Stimulated activated CD4-positive, alpha-beta T cell treated with anti-CD3 and anti-CD28 coated beads, Interleukin-4, amount 100 ng/mL, for 1 hour (primary cell): ENCODE results near the gene PLRG1.
A peak's percentile ranks its signal among the peaks of the same experiment; 100 is the strongest.
"Not testable (repeated sequence)": the region's sequence is repeated elsewhere in the genome, so short reads cannot be mapped to it uniquely, and the experiment has no call there.

Source experiments
- DNase-seq: peaks from one replicate; pipeline ENCODE4 v3.0.0-alpha.2; 2020

Gene PLRG1

GRCh38 chr4:154549894-154550790 is at the start of gene PLRG1:
PLRG1 (minus strand) TSS chr4:154550400; CDS start chr4:154550308, 92 bp downstream.
- DNase-seq, result peak; percentile 96

GRCh38 chr4:154597798-154598774 is 47.9 kb upstream of the PLRG1 start:
- DNase-seq, result no peak

- not testable (repeated sequence) for DNase-seq
These were observed 47.1 kb upstream of the PLRG1 start for GRCh38 chr4:154597281-154597680.

- DNase-seq, result no peak
These were observed 45.6 kb upstream of the PLRG1 start for GRCh38 chr4:154595807-154596206.

GRCh38 chr4:154594343-154594742 is 44.1 kb upstream of the PLRG1 start:
- DNase-seq, result not testable (repeated sequence)

GRCh38 chr4:154593868-154594267 is 43.7 kb upstream of the PLRG1 start:
- no peak for DNase-seq

GRCh38 chr4:154591890-154592289 is 41.7 kb upstream of the PLRG1 start:
- no peak for DNase-seq

GRCh38 chr4:154590329-154591006 is 40.3 kb upstream of the PLRG1 start, which contains the start of gene FGA:
FGA (minus strand) TSS chr4:154590742; CDS start chr4:154590687, 55 bp downstream.
- DNase-seq, result no peak

GRCh38 chr4:154589296-154590197 is 39.3 kb upstream of the PLRG1 start:
- no peak for DNase-seq

GRCh38 chr4:154588198-154588597 is 38.0 kb upstream of the PLRG1 start:
- no peak for DNase-seq

GRCh38 chr4:154586296-154587033 is 36.3 kb upstream of the PLRG1 start:
- DNase-seq, result no peak

- no peak for DNase-seq
These were observed 35.3 kb upstream of the PLRG1 start for GRCh38 chr4:154585369-154586018.

GRCh38 chr4:154584259-154584658 is 34.1 kb upstream of the PLRG1 start:
- DNase-seq, result no peak

GRCh38 chr4:154583677-154584076 is 33.5 kb upstream of the PLRG1 start:
- no peak for DNase-seq

GRCh38 chr4:154583230-154583629 is 33.0 kb upstream of the PLRG1 start:
- no peak for DNase-seq

- no peak for DNase-seq
These were observed 32.5 kb upstream of the PLRG1 start for GRCh38 chr4:154582723-154583122.

GRCh38 chr4:154579927-154580326 is 29.7 kb upstream of the PLRG1 start:
- DNase-seq, result no peak

- no peak for DNase-seq
These were observed 28.7 kb upstream of the PLRG1 start for GRCh38 chr4:154578919-154579318.

- no peak for DNase-seq
These were observed 27.1 kb upstream of the PLRG1 start for GRCh38 chr4:154577324-154577723.

- DNase-seq, result no peak
These were observed 24.1 kb upstream of the PLRG1 start for GRCh38 chr4:154574311-154574710.
